ENCODE data around the gene DSC3.

- TF ChIP-seq CTCF (IDR thresholded peaks at IDR 0.05) (no peak), POLR2A (IDR thresholded peaks at IDR 0.05) (no peak), POLR2AphosphoS5 (IDR thresholded peaks at IDR 0.05) (no peak)
Observed at GRCh38 chr18:31057917-31058316, 15.4 kb upstream of the DSC3 start.
